ENCODE results near the gene GSS.

The GSS gene

DNA sequence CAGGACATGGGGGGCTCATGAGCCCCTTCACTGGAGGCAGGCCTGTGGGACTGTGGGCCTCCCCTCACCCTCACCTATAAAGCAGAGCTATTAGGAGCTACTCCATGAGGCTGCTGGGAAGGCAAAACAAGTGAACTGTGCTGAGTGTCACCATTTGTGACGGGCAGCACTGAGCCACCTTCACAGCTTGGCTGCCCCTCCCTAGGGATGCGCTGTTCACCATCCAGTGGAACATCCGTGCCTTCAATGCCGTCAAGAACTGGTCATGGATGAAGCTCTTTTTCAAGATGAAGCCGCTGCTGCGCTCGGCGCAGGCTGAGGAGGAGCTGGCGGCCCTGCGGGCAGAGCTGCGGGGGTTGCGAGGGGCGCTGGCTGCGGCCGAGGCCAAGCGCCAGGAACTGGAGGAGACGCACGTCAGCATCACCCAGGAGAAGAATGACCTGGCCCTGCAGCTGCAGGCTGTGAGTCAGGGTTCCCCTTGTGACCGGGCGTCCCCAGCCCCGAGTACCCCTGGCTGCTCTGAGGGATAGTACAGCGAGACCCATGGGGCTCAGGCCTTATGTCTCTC is 38.4 kb upstream of the GSS start:
- no peak for DNase-seq (ENCODE audit: low read depth)

DNA sequence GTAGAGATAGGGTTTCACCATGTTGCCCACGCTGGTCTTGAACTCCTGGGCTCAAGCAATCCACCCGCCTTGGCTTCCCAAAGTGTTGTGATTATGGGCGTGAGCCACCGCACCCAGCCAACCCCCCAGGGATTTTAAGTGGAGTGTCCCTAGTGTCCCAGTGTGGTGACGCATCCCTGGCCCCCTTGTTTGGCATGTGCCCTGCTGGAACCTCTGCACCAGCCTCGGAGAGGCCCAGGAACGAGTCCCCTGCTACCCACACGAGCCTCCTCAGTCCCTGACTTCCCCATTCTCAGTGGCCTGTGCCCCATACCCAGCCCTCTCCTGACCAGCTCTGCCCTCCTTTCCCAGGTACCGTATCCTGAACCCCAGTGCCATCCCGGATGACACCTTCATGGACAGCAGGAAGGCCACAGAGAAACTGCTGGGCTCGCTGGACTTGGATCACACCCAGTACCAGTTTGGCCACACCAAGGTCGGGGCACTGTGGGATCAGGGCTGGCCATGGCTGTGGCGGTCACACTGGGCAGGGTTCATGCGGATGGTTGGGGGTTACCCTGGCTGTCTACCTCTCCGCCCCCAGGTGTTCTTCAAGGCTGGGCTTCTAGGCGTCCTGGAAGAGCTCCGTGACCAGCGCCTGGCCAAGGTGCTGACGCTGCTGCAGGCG is 37.3 kb upstream of the GSS start:
- no peak for DNase-seq (ENCODE audit: low read depth)

DNA sequence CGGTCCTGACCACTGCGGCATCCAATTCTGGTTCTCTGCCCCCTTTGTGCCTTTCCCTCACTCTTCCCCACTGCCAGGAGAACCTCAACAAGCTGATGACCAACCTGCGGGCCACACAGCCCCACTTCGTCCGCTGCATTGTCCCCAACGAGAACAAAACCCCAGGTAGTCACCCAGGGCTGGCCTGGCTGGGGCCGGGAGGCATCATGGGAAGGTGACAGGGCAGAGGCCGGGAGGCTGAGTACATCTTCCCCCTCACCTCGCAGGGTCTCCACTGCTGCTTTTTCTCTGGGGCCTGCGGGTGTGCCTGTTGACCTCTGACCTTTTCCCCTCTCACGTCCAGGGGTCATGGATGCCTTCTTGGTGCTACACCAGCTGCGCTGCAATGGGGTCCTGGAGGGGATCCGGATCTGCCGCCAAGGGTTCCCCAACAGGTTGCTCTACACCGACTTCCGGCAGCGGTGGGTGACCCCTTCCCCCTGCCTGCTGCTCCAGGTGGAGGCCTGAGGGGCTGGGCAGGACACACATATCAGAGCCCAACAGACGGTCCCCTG is 35.1 kb upstream of the GSS start:
- DNase-seq (ENCODE audit: low read depth) = no peak

DNA sequence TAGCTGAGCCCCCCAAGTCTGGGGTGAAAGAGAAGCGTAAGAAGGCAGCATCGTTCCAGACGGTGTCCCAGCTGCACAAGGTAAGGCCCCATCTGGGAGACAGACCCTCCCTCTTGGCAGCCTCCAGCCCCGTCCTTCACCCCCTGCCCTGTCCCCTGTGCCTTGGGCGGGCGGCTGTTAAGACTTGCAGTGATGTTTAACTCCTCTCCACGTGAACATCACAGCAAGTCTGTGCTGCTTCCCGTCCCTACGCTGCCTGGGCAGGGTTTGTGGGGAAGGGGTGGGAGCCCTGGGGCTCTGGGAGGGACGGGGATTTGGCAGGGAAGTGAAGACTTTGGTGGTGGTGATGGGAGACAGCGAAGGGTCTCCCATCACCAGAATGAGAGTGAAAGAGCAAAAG is 34.6 kb upstream of the GSS start:
- no peak for DNase-seq (ENCODE audit: low read depth)

DNA sequence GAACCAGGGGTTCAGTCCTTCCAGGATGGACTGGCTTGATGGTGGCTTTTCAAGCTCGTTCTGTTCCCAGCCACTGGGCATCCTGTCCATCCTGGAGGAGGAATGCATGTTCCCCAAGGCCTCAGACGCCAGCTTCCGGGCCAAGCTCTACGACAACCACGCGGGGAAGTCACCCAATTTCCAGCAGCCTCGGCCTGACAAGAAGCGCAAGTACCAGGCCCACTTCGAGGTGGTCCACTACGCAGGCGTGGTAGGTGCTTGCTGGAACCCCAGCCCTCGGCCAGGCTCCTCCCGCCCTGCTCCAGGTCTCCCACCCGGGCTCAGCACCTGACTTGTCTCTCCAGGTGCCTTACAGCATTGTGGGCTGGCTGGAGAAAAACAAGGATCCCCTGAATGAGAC is 34.1 kb upstream of the GSS start:
- no peak for DNase-seq (ENCODE audit: low read depth)

DNA sequence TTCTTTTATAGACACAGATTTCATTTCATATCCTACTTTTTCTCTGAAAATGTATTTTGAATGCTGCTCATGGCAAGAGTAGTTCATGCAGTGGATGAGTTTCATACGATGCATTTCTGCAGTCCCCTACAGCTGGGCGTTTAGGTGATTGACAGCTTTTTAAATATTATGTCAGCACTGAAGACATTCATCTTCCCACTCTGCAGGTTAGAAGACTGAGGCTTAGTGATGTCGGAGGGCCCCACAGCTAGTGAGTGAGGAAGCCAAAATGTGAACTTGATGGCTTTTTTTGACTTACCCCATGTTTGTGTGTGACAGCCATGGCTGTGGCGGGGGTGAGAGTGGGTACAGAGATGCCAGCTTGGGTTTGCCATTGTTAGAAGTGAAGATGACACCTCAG is 33.5 kb upstream of the GSS start:
- DNase-seq (ENCODE audit: low read depth) = no peak

DNA sequence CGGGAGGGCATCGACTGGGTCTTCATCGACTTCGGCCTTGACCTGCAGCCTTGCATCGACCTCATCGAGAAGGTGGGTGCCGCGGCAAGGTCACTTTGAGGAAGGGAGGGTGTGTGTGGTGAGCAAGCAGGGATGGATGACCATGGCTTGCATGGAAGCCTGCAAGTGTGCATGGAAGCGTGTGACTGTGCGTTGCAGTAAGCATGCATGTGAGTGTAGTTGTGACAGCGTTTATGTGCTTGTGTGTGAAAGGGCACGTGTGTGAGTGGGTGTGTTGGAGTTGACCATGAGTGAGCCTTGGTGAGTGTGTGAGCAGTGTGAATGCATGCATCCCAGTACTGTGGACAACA is 32.6 kb upstream of the GSS start:
- no peak for DNase-seq (ENCODE audit: low read depth)

DNA sequence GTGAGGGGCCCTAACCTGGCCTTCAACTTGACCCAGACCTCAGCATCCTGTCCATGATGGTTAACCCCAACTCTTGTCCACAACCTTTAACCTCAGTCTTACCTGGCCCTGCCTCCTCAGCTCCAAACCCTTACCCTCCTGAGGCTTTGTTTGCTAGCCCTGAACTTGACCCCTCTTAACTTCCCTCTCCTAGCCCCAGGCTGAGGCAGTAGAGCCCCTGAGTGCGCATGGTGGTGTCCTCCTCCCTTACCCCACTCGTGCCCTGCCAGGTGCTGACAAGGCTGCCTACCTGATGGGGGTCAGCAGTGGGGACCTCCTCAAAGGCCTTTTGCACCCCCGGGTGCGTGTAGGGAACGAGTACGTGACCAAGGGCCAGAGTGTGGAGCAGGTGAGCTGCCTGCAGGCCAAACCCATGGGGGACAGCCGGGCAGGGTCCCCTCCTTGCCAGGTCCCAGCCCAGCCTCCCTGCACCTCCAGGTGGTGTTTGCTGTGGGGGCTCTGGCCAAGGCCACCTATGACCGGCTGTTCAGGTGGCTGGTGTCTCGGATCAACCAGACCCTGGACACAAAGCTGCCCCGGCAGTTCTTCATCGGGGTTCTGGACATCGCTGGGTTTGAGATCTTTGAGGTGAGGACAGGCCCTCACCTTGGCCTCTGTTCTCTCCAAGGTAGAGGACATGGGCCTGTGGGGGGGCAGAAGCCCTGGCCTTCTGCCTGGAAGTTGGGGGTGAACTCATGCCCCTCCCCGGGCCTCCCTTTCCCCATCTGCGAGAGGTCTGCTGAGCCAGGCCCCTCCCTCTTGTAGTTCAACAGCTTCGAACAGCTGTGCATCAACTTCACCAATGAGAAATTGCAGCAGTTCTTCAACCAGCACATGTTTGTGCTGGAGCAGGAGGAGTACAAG is 31.9 kb upstream of the GSS start:
- DNase-seq (ENCODE audit: low read depth) = no peak

DNA sequence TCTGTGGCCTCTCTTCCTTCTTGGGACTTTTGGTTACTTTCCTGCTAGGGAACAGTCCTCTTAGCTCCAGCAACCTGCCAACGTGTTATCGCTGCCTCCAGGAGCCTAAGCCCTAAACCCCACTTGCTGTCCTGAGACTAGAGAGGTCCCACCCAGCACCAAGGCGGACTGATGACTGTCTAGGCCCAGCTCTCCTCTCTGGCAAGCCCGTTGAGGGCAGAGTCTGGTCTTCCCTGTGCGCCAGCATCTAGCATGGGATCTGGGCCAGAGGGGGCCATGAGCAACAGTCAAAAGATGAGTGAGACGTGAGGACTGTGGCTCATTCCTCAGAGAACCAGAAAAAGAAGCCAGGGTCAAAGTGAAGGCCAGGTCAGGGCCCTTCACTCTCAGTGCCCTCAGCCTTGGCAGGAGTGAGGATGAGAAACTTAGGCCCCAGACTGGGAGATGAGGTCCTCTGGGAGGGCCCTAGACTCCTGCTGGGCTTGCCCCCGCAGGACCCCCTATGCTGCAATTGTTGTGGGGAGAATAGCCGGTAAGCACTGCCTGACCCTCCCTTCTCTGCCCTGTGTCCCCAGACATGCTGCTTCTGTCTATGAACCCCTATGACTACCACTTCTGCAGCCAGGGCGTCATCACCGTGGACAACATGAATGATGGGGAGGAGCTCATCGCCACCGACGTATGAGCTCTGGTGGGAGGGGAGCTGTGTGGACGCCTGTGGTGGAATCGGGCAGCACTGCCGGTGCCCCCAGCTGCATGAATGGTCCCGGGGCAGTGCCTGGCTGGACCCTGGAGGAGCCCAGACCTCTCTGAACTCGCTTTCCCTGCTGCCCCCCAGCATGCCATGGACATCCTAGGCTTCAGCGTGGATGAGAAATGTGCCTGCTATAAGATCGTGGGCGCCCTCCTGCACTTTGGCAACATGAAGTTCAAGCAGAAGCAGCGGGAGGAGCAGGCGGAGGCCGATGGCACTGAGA is 31.0 kb upstream of the GSS start:
- DNase-seq (ENCODE audit: low read depth) = no peak

DNA sequence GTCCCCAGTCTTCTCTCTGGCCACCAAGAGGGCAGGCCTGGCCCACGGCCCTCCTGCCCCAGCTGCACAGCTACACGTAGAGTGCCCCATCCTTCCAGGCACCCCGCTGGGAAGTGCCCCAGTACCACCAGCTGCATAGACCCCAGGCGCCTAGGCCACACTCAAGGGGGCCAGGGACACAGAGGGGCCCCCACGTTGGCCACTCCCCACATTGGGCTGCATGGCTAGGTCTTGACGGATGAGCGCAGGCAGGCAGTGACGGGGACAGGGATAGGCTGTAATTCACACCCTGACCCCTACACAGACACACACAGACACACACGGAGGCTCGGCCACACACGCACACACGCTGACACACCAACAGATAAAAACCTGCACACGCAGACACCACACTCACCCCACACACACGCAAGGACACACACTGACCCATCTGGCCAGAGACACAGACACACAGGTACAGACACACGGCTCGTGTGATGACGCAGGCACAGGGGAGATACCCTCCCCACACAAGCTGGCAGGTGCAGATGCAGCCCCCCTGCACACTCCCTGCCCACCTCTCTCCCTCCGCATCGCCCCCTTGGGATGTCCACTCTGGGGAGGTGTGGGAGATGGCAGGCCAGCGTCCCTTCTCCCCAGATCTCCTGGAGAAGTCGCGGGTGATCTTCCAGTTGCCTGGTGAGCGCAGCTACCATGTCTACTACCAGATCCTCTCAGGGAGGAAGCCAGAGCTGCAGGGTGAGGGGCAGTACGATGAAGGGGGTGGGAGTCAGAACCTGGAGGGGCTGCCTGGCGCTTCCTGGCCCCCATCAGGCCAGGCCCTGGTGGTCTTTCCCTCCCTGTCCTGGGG is 30.1 kb upstream of the GSS start:
- DNase-seq (ENCODE audit: low read depth) = no peak

DNA sequence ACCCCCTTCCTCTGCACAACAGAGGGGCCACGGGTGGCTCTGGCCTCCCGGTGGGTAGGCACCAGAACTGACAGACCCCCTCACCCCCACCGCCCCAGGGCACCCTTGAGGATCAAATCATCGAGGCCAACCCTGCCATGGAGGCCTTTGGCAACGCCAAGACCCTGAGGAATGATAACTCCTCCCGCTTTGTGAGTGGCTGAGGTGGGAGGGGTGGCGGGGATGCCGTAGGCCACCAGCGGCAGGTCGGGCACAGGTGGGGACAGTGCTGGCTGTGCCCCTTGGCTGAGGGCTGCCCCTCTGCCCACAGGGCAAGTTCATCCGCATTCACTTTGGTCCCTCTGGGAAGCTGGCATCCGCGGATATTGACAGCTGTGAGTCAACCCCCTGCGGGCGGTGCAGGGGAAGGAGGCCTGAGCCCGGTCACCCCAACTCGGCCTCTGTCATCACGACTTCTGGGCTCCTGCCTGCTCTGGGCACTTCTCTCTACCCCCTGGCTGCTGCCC is 29.2 kb upstream of the GSS start:
- DNase-seq (ENCODE audit: low read depth) = no peak

DNA sequence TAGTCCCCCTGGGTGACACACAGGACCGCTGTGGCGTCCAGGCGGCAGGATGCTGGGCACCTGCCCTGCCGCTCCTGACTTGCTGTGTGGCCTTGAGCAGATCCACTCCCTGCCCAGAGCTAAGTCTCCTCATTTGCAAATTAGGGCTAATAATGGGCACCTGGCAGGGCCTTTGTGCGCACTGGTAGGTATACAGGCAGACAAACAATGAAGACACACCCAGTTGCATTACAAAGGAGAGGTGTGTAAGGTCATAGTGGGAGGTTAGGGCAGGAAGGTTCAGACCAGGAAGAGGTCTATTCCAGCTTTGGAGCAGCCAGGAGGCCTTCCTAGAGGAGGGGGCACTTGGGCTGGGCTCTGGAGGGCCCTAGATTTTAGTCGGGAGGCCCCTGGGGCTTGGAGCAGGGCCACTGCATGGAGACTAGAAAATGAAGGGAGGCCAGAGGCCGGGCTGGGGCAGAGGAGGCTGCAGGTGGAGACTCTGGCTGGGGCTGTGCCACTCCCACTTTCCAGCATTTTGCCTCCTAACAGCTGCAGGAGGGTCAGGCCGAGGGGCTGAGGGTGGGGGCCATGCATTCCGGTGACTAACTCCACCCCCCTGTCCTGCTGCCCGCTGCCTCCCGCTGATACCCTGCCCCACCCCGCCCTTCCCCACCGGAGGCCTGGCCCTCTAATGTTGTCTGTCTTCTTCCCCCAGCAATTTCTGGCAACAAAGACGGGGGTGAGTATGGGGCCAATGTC is 28.6 kb upstream of the GSS start:
- DNase-seq (ENCODE audit: low read depth) = no peak

DNA sequence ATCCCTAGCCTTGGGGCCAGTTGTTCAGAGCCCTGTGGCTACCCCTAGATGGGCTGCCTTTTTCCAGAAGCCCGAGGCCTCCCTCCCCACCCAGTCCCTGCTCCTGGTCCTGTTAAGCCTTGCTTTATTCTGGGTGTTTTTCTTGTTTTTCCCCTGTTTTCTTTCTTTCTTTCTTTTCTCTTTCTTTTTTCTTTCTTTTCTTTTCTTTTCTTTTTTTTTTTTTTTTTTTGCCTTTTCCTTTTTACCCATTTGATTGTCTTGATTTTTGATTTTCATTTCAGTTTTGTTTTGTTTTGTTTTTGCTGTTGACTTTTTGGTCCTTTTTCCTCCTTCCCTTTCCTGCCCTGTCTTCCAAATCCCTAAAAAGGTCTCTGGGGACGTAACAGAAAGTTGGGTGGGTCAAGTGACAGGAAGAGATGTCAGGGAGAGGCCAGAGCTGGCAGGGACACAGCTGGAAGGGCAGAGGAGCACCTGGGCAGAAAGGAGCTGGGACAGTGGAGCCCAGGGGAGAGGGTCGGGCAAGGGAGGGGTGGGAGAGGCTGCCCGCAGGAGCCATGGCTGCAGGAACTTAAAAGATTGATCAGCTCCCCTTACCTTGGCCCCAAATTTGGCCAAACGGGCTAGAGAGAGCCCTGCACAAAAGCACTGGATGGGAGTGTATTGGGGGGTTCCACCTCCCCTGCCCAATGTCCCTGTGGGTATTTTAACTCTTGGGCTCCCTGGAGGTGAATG is 27.6 kb upstream of the GSS start:
- no peak for DNase-seq (ENCODE audit: low read depth)

DNA sequence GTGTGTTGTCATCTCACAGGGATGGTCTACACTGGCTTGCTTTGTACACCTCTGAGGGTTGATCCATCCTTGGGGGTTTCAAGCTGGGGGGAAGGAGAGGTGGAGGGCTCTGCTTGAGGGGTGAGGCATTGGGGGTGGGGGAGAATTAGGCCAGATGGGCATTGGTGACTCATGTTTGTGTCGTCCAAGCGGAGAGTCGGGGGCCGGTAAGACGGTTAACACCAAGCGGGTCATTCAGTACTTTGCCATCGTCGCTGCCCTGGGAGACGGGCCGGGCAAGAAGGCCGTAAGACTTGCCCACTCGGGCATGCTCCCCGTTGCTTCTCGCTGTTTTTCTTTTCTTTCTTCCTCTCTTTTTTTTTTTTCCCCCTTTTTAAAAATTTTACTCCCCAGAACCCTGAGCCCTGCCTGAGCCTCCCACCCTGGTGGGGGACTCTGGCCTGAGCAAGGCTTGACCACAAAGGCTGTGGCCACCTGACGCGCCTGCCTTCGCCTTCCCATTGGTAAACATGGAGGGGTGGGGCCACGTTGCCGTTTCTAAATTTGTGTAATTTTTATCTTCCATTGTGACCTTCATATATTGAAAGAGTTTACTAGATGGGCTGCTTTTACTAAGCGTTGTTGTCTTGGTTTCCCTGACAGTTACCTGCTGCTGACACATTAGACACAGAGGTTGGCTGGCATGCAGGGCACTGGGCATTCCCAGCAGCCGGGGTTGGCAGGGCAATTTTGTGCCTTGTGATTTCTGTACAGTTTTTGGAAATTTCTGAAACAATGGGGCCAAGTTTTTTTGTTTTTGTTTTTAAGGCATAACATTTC is 26.9 kb upstream of the GSS start:
- DNase-seq (ENCODE audit: low read depth) = no peak

DNA sequence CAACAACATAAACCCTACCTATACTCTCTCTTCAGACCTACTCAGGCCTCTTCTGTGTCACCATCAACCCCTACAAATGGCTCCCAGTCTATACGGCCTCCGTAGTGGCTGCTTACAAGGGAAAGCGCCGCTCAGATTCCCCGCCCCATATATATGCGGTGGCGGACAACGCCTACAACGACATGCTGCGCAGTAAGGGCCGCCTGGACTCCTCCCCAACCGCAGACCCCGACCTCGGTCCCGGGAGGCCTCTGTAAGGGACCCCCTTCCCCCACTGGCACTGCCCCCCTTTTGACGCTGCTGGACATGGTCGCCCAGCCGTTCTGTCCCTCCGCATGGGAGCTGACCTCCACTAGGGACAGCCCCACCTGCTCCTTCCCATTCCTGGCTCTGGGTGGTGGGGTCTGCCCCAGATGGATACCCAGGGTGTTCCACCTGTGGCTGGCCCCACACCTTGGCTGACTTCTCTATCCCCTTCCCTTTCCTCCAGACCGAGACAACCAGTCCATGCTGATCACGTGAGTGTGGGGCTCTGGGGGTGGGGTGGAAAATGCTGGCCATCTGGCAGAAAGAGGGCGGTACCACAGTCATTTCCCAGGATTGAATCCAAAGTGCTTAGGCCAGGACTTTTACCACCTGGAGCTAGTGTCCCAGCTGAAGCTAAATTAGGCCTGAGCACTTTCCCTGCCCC is 25.1 kb upstream of the GSS start:
- no peak for DNase-seq (ENCODE audit: low read depth)

DNA sequence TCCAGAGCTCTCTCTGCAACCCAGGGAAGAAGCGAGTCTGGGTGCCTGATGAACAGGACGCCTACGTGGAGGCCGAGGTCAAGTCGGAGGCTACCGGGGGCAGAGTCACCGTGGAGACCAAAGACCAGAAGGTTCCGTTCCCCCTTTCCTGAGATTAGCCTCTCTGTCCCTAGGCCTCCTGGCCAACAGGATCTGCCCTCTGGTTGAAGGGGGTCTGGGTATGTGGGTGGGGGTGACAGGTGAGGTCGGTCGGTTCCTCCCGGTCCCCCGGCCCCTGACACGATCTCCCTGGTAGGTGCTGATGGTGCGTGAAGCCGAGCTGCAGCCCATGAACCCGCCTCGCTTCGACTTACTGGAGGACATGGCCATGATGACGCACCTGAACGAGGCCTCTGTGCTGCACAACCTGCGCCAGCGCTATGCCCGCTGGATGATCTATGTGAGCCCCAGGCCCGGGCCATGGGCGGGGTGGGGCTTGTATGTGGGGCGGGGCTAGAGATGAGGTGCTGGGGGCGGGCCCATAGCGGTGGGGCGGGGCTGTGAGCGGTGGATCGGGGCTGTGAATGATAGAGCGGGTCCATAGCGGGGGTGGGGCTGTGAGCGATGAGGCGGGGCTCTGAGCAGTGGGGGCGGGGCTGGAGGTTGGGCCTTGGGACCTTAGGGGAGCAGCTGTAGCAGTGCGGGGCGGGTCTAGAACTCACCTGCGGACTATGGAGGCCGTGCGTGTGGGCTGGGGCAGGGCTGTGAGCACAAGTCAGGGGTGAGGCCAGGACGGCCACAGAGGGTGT is 24.0 kb upstream of the GSS start:
- DNase-seq (ENCODE audit: low read depth) = no peak
